ENCODE measurements around the gene KCNK2.

- no peak for TF ChIP-seq CTCF (IDR thresholded peaks at IDR 0.05)
- TF ChIP-seq POLR2A (IDR thresholded peaks at IDR 0.05) = no peak
Observed at GRCh38 chr1:215276582-215276981, 194.0 kb downstream of the KCNK2 start.
